Ovary (tissue), 9 donors: ENCODE measurements around the gene GPR26. TPM values are rescaled to one million over a fixed set of nuclear protein-coding genes. Genes with fewer than 3 reads are reported as not detected.

Experiments
- DNase-seq, 5 donors: peaks; one replicate each; pipeline ENCODE4 v3.0.0-alpha.2; 2019 to 2020
- H3K27ac ChIP-seq, 2 donors: fragments of 200-600 bp; one replicate each; pipeline versions ENCODE4 v1.5.1 to v1.8.0; 2019 to 2022
- H3K27me3 ChIP-seq: fragments of 200-600 bp; one replicate; pipeline ENCODE4 v1.8.0; 2022
- H3K36me3 ChIP-seq: fragments of 200-600 bp; sonication (generic); one replicate; pipeline ENCODE4 v1.5.1; 2019
- H3K4me1 ChIP-seq: one replicate; pipeline ENCODE4 v1.8.1; 2013; ENCODE audit warnings: mild to moderate bottlenecking, moderate library complexity; ENCODE audit not compliant: insufficient read depth
- H3K4me3 ChIP-seq: fragments of 200-600 bp; sonication (generic); one replicate; pipeline ENCODE4 v1.5.1; 2017
- H3K9me3 ChIP-seq, 2 donors: fragments of 200-600 bp in 1 of 2; sonication (generic) in 1 of 2; one replicate each; pipeline versions ENCODE4 v1.5.1 to v1.8.1; 2013 to 2019; ENCODE audit warnings: mild to moderate bottlenecking in 1 of 2, moderate library complexity in 1 of 2
- EP300 ChIP-seq: sonication (generic); formaldehyde crosslinking; IDR thresholded peaks from one replicate; pipeline ENCODE4 v1.6.1; 2017; ENCODE audit warnings: antibody characterized with exemption
- POLR2A ChIP-seq: fragments of 450-650 bp; IDR thresholded peaks from one replicate; pipeline ENCODE4 v1.6.1; 2017; ENCODE audit warnings: antibody characterized with exemption, mild to moderate bottlenecking, moderate library complexity
- WGBS, 3 donors: extraction: QIAGEN DNeasy Blood & Tissue Kit in 1 of 3; methylation state at CpG; one replicate each; pipeline versions ENCODE4 v1.1.5 to v1.1.7; 2013 to 2017; 5-methylcytosine and 5-hydroxymethylcytosine counted together
- intact Hi-C, 4 donors: fragments of 100-400 bp; cut with DNase I; formaldehyde crosslinking; loops; one replicate each; pipeline versions ENCODE4 v1.11.0 to v1.15.1; 2022 to 2023
- polyA plus RNA-seq, 2 donors: library from polyadenylated mRNA; stranded (reverse); fragments of 200-250 nt in 1 of 2; fragments of 350-450 nt in 1 of 2; fragmentation: Illumina TruSeq in 1 of 2; extraction: RNeasy Lipid Tissue Mini Kit (QIAGEN cat#74804) in 1 of 2; gene quantifications; one replicate each; pipeline ENCODE4 v1.2.3, GENCODE V29; 2013 to 2014
- total RNA-seq, 7 donors: library from RNA; depleted of rRNA in 2 of 7; stranded (reverse); fragments of >200 nt in 2 of 7; fragmentation: NEBNext Ultra II Directional in 3 of 7; extraction: Animal tissue kit (Norgen Biotek cat#: 25700) in 3 of 7; gene quantifications; one replicate each; pipeline versions ENCODE4 v1.1.0 to v1.2.4, GENCODE V29; 2016 to 2023
- TF ChIP-seq, protein P1 (sequence below), 3 donors: fragments of 450-650 bp in 2 of 3; fragments of 200-600 bp in 1 of 3; IDR thresholded peaks; one replicate each; pipeline versions ENCODE4 v1.5.1 to v1.8.0; 2016 to 2022; ENCODE audit warnings: antibody characterized with exemption in 3 of 3, mild to moderate bottlenecking in 1 of 3
- donor health status: DM: no; HTN: no; CAD: no; lungs with moderate emphysema.
- donor health status: DM: no; HTN: no; CAD: no.
- donor health status: Bipolar disorder and iron deficiency.
- donor health status: DM: yes; HTN: yes; CAD: no.
- donor health status: DM: no; HTN: no; CAD: no.
- donor health status: DM: yes; HTN: yes; CAD: no.

GPR26 gene
- total and polyA plus RNA-seq, 9 donors = not detected

DNA sequence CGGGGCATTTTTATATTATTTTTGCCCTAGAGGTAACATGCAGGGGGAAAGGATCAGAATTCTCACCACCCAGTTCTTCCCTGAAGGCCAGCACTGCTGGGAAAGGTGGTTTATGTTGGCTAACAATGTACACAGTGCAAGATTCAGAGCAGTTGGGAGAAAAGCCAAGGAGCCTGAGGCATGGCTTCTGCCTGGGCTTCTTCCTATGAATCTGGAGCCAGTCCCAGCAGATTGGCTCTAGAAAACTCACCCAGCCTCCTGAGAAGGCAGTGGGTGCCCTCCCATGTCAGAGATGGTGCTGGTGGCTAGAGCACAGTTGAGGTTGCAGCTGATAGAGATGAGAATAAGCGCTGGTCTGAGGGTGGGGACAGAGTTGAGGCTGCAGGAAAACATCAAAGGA, 44.7 kb upstream of the GPR26 start:
- H3K4me1 ChIP-seq = no peaks in the 10 kb centered on the region
- no peak for DNase-seq
- no peak overlapping the region for H3K4me3 ChIP-seq
- TF ChIP-seq, protein P1, sequence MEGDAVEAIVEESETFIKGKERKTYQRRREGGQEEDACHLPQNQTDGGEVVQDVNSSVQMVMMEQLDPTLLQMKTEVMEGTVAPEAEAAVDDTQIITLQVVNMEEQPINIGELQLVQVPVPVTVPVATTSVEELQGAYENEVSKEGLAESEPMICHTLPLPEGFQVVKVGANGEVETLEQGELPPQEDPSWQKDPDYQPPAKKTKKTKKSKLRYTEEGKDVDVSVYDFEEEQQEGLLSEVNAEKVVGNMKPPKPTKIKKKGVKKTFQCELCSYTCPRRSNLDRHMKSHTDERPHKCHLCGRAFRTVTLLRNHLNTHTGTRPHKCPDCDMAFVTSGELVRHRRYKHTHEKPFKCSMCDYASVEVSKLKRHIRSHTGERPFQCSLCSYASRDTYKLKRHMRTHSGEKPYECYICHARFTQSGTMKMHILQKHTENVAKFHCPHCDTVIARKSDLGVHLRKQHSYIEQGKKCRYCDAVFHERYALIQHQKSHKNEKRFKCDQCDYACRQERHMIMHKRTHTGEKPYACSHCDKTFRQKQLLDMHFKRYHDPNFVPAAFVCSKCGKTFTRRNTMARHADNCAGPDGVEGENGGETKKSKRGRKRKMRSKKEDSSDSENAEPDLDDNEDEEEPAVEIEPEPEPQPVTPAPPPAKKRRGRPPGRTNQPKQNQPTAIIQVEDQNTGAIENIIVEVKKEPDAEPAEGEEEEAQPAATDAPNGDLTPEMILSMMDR (IDR thresholded peaks at IDR 0.05) = no peak
- no peak for TF ChIP-seq POLR2A
- no peak for TF ChIP-seq EP300
- no peaks in the 10 kb centered on the region for H3K9me3 ChIP-seq
- intact Hi-C loops = no loop called here
- no peaks in the 10 kb centered on the region for H3K27me3 ChIP-seq
- 62 to 77% (median 75%) methylated on average over 2 of the region's 2 CpGs for WGBS, 3 donors
- no peaks in the 10 kb centered on the region for H3K36me3 ChIP-seq
- no peak overlapping the region for H3K27ac ChIP-seq

DNA sequence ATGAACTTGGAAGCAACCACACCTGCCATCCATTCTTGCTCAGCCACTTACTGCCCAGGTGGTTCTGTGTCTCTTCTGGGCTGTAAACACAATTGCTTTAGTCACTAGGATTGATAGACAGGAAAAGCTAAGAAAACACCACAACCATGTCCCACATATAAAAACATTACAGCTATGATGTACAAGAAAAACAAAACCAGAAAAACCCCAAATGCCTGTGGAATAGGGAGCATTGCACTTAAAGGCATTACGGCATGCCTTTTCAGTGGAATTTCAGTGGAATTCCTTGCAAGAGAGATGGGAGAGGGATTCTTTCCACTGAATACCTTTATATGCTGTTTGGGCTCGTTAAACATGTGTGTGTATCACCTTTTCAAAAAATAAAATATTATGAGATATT, 44.2 kb upstream of the GPR26 start:
- 54 to 70% (median 54%) methylated on average over 2 of the region's 2 CpGs for WGBS, 3 donors

DNA sequence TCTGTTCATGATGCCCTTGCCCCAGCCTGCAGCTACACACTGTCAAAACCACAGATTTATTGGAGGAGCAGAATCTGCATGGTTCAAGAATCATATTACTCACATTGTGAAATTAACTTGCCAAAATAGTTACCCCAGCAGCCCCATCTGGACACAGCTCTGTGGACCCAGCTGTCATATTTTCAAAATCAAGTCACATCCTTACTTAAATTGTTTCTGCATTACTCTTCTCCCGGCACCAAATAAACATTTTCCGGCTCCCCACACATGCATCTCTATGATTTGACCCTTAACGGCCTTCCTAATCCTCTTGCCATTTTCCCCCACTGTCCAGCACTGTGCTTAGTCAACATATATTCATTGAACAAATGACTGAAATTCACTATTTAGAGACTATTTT, 43.8 kb upstream of the GPR26 start:
- intact Hi-C loops = no loop called here
- Histone ChIP-seq H3K9me3 (no peaks in the 10 kb centered on the region), H3K27ac (no peak overlapping the region), H3K4me1 (no peaks in the 10 kb centered on the region), H3K36me3 (no peaks in the 10 kb centered on the region), H3K27me3 (no peaks in the 10 kb centered on the region), H3K4me3 (no peak overlapping the region)
- WGBS, 3 donors = 48 to 73% (median 53%) methylated on average over 2 to 3 of the region's 3 CpGs
- no peak for DNase-seq
- TF ChIP-seq EP300 (no peak), POLR2A (no peak)
- TF ChIP-seq, protein P1 (IDR thresholded peaks at IDR 0.05) = no peak

More for the DNA sequence above, 44.2 kb upstream of the GPR26 start:
- Histone ChIP-seq H3K27me3 (no peaks in the 10 kb centered on the region), H3K36me3 (no peaks in the 10 kb centered on the region), H3K4me1 (no peaks in the 10 kb centered on the region), H3K4me3 (no peak overlapping the region), H3K9me3 (no peaks in the 10 kb centered on the region), H3K27ac (no peak overlapping the region)
- intact Hi-C loops = no loop called here
- DNase-seq = no peak
- TF ChIP-seq EP300 = no peak
- no peak for TF ChIP-seq POLR2A
- TF ChIP-seq, protein P1 (IDR thresholded peaks at IDR 0.05) = no peak

DNA sequence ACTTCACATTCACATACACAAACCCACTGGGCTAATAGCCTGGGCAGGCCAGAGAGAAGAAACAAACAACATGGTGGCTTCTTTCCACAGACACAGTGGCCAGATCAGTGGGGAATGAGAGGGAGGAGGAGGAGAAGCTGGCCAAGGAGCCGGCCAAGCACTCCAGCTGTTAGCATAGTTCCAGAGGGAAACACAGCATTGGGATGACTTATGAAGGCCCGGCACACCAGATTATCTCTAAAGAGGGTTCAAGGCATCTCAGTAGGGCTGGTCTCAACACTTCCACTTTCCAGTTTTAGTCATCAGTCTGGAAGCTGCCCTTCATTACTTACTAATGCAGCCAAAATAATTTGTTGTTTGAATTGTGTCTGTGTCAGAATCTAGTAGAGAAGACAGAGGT, 42.1 kb upstream of the GPR26 start:
- TF ChIP-seq POLR2A = no peak
- intact Hi-C loops = no loop called here
- Histone ChIP-seq H3K4me3 (no peak overlapping the region), H3K27me3 (no peaks in the 10 kb centered on the region), H3K9me3 (no peaks in the 10 kb centered on the region), H3K27ac (no peak overlapping the region), H3K36me3 (no peaks in the 10 kb centered on the region), H3K4me1 (no peaks in the 10 kb centered on the region)
- no peak for DNase-seq
- 31 to 54% (median 41%) methylated on average over 2 of the region's 2 CpGs for WGBS, 3 donors

DNA sequence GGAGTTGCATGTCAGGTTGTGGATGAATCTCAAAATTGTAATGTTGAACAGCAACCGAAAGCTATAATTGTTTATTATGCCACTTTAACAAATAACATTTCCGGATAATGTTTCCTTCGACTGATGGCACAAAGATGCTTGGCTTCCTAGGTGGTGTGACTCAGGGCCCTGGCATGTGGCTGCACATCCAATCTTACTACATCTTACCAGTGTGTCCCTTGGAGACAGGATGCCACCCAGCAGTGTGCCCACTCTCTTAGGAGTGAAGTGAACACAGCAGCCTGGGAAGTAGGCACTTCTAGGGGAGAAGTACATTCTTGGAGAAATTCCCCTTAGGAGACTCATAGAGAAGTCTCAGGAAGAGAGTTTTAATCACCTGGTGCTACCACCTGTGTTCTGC, 33.0 kb upstream of the GPR26 start:
- no peak for DNase-seq
- 87 to 95% (median 91%) methylated on average over 3 of the region's 3 CpGs for whole genome bisulfite sequencing, 3 donors
- Histone ChIP-seq H3K36me3 (no peaks in the 10 kb centered on the region), H3K27me3 (no peaks in the 10 kb centered on the region), H3K27ac (no peak overlapping the region), H3K9me3 (no peaks in the 10 kb centered on the region), H3K4me3 (no peak overlapping the region), H3K4me1 (no peaks in the 10 kb centered on the region)
- intact Hi-C loops = no loop called here
- TF ChIP-seq, protein P1 (IDR thresholded peaks at IDR 0.05) = no peak
- no peak for TF ChIP-seq POLR2A
- TF ChIP-seq EP300 = no peak
